ENCODE data around the gene CENPU.

DNA sequence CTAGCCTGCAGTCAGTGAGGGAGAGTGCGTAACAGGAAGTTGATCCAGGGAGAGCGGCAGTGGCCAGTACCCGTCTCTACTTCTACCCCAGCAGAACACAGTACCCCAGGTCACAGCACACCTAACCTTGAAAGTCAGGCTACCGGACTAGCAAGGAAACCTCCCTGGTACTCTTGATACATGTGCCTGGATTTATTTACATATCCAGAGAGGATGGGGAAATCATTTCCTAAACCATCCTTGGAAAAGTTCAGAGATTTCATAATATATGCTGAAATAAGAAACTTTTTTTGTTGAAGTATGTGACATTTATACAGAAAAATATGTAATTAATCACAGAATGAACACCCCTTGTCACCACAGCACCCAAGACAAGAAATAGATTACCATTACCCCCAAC lies 59.9 kb downstream of the CENPU start:
- TF ChIP-seq POLR2AphosphoS5 (IDR thresholded peaks at IDR 0.05; ENCODE audit: low read depth) (no peak), GABPA (IDR thresholded peaks at IDR 0.05; ENCODE audit: low read depth) (no peak)
- TF ChIP-seq, protein P1, sequence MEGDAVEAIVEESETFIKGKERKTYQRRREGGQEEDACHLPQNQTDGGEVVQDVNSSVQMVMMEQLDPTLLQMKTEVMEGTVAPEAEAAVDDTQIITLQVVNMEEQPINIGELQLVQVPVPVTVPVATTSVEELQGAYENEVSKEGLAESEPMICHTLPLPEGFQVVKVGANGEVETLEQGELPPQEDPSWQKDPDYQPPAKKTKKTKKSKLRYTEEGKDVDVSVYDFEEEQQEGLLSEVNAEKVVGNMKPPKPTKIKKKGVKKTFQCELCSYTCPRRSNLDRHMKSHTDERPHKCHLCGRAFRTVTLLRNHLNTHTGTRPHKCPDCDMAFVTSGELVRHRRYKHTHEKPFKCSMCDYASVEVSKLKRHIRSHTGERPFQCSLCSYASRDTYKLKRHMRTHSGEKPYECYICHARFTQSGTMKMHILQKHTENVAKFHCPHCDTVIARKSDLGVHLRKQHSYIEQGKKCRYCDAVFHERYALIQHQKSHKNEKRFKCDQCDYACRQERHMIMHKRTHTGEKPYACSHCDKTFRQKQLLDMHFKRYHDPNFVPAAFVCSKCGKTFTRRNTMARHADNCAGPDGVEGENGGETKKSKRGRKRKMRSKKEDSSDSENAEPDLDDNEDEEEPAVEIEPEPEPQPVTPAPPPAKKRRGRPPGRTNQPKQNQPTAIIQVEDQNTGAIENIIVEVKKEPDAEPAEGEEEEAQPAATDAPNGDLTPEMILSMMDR (IDR thresholded peaks at IDR 0.05; ENCODE audit: insufficient read depth, low read length), result no peak
- TF ChIP-seq, protein P2, sequence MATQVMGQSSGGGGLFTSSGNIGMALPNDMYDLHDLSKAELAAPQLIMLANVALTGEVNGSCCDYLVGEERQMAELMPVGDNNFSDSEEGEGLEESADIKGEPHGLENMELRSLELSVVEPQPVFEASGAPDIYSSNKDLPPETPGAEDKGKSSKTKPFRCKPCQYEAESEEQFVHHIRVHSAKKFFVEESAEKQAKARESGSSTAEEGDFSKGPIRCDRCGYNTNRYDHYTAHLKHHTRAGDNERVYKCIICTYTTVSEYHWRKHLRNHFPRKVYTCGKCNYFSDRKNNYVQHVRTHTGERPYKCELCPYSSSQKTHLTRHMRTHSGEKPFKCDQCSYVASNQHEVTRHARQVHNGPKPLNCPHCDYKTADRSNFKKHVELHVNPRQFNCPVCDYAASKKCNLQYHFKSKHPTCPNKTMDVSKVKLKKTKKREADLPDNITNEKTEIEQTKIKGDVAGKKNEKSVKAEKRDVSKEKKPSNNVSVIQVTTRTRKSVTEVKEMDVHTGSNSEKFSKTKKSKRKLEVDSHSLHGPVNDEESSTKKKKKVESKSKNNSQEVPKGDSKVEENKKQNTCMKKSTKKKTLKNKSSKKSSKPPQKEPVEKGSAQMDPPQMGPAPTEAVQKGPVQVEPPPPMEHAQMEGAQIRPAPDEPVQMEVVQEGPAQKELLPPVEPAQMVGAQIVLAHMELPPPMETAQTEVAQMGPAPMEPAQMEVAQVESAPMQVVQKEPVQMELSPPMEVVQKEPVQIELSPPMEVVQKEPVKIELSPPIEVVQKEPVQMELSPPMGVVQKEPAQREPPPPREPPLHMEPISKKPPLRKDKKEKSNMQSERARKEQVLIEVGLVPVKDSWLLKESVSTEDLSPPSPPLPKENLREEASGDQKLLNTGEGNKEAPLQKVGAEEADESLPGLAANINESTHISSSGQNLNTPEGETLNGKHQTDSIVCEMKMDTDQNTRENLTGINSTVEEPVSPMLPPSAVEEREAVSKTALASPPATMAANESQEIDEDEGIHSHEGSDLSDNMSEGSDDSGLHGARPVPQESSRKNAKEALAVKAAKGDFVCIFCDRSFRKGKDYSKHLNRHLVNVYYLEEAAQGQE (IDR thresholded peaks at IDR 0.05; ENCODE audit: insufficient replicate concordance, low read depth), result no peak
